Immature natural killer cell (primary cell): ENCODE measurements around the gene PLEKHA1. TPM values are rescaled to one million over a fixed set of nuclear protein-coding genes. Genes with fewer than 3 reads are reported as not detected.

ENCODE experiments used
- DNase-seq, 3 donors: peaks; one replicate each; pipeline ENCODE4 v3.0.0; 2022; ENCODE audit warnings: mixed read lengths in 1 of 3
- H3K27ac Mint-ChIP-seq, 6 donors: one replicate each; pipeline ENCODE4 v1.8.0; 2020; ENCODE audit warnings: mixed read lengths in 6 of 6, mild to moderate bottlenecking in 5 of 6, inconsistent platforms in 4 of 6, moderate library complexity in 3 of 6
- H3K27me3 Mint-ChIP-seq, 3 donors: one replicate each; pipeline ENCODE4 v1.8.0; 2020 to 2021; ENCODE audit warnings: low read depth in 3 of 3, mild to moderate bottlenecking in 3 of 3, mixed read lengths in 3 of 3, moderate library complexity in 3 of 3, inconsistent platforms in 1 of 3
- H3K36me3 Mint-ChIP-seq, 3 donors: one replicate each; pipeline ENCODE4 v1.8.0; 2020; ENCODE audit warnings: mixed read lengths in 3 of 3, inconsistent platforms in 2 of 3, mild to moderate bottlenecking in 2 of 3
- H3K4me1 Mint-ChIP-seq, 2 donors: one replicate each; pipeline ENCODE4 v1.8.0; 2020; ENCODE audit warnings: inconsistent platforms in 2 of 2, mild to moderate bottlenecking in 2 of 2, mixed read lengths in 2 of 2, moderate library complexity in 1 of 2
- H3K4me3 Mint-ChIP-seq, 5 donors: one replicate each; pipeline ENCODE4 v1.8.0; 2020; ENCODE audit warnings: mild to moderate bottlenecking in 5 of 5, mixed read lengths in 5 of 5, inconsistent platforms in 3 of 5, moderate library complexity in 3 of 5
- H3K9me3 Mint-ChIP-seq, 6 donors: one replicate each; pipeline ENCODE4 v1.8.0; 2020; ENCODE audit warnings: mild to moderate bottlenecking in 6 of 6, mixed read lengths in 6 of 6, inconsistent platforms in 4 of 6, moderate library complexity in 3 of 6
- polyA plus RNA-seq, 3 donors: library from polyadenylated mRNA; unstranded; fragments of 300-500 nt; fragmentation: Illumina TruSeq; gene quantifications; one replicate each; pipeline ENCODE4 v1.2.3, GENCODE V29; 2021

The PLEKHA1 gene
- polyA plus RNA-seq, 3 donors from 2014 or later = 134 to 142 (median 140) TPM

DNA sequence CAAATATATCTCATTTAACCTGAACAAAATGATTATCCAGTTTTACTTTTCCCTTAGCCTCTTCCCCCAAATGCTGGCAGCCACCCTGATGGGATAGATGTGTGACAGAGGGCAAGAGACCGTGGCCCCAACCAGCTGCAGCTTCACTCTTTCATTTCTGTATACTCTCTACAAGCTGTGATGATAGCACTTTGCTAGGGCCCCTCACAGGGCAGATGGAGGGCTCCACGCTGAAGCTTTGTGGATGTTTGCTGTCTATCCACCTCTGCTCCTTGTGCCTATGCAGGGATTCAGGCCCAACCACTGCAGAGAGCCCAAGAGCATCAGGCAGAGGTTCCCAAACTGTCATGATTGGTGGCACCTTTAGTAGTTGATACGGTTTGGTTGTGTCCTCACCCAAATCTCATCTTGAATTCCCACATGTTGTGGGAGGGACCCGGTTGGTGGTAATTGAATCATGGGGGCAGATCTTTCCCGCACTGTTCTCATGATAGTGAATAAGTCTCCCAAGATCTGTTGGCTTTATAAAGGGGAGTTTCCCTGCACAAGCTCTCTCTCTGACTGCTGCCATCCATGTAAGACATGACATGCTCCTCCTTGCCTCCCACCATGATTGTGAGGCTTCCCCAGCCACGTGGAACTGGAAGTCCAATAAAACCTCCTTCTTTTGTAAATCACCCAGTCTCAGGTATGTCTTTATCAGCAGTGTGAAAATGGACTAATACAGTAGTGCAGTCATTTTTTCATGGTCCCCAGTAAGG is 107.0 kb downstream of the PLEKHA1 start:
- peaks cover 0 to 5% (median 3%) of the 10 kb centered on the region in 3 donors for H3K27me3 Mint-ChIP-seq
- no peak for DNase-seq
- H3K4me3 Mint-ChIP-seq = no peak overlapping the region
- no peaks in the 10 kb centered on the region for H3K9me3 Mint-ChIP-seq
- H3K36me3 Mint-ChIP-seq = no peaks in the 10 kb centered on the region
- no peaks in the 10 kb centered on the region for H3K4me1 Mint-ChIP-seq
- H3K27ac Mint-ChIP-seq = no peak overlapping the region

Other genes starting within 250 kb of the PLEKHA1 start
- not detected for gene BTBD16, start 103.4 kb upstream of the PLEKHA1 start, polyA plus RNA-seq
- not detected for gene ARMS2, start 79.9 kb downstream of the PLEKHA1 start, polyA plus RNA-seq
- under 1 TPM in 2 of 3 donors, not detected in 1; 0.16 to 0.73 TPM for gene HTRA1, start 86.8 kb downstream of the PLEKHA1 start, polyA plus RNA-seq
- gene DMBT1, start 186.0 kb downstream of the PLEKHA1 start, polyA plus RNA-seq = not detected